GM08714 (cell line): ENCODE measurements around the gene NUTF2.

Experiments
- H3K4me3 ChIP-seq: fragments of 200-500 bp; sonication (Bioruptor generic); 2 replicates; pipeline ENCODE4 v1.5.1; 2014; ENCODE audit warnings: mild to moderate bottlenecking, low read length, inconsistent platforms
- ZNF274 ChIP-seq: IDR thresholded peaks from 2 replicates; pipeline ENCODE4 v1.6.1; 2012; ENCODE audit warnings: mild to moderate bottlenecking, low read depth, low read length

Gene NUTF2

GRCh38 chr16:67881621-67882161 is 35.0 kb downstream of the NUTF2 start:
- no peak overlapping the region for H3K4me3 ChIP-seq
- no peak for TF ChIP-seq ZNF274

GRCh38 chr16:67882374-67883145 is 35.8 kb downstream of the NUTF2 start:
- no peak for TF ChIP-seq ZNF274

GRCh38 chr16:67883146-67883871 is 36.6 kb downstream of the NUTF2 start:
- TF ChIP-seq ZNF274: no peak
- no peak overlapping the region for H3K4me3 ChIP-seq

More at GRCh38 chr16:67882374-67883145, 35.8 kb downstream of the NUTF2 start:
- H3K4me3 ChIP-seq: no peak overlapping the region

DNA sequence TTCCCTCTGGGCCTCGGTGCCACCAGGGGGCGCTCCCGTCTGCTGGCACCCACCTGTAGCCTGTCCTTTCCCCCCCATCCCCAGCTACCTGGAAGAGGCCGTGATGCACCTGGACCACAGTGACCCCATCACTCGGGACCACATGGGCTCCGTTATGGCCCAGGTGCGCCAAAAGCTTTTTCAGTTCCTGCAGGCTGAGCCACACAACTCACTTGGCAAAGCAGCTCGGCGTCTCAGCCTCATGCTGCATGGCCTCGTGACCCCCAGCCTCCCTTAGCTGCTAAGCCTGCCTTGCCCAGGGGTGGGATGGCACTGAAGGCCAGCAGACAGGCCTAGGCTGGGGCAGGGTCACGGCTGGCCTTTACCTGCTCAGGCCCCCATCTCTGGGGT is 37.1 kb downstream of the NUTF2 start:
- no peak for TF ChIP-seq ZNF274
- no peak overlapping the region for H3K4me3 ChIP-seq

DNA sequence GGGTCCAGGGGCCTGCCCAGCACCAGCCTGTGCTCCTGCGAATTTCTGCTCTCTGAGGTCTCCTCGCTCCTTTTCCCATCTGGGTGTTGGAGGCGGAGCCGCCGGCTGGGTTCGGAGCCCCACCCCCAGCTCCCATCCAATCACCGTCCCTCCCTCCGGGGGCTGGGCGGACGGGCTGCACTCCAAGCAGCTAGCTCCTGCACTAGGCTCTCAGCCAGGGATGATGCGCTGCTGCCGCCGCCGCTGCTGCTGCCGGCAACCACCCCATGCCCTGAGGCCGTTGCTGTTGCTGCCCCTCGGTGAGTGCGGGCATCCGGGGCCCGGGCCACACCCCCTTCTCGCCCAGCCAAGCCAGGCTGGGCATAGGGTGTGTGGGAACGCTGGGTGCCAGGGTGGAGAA is 38.0 kb downstream of the NUTF2 start, which contains the start of gene NRN1L:
Gene NRN1L (plus strand): TSS at position 202 of the 400 bp plus-strand sequence. CDS start 19 bp downstream, at position 221.
- no peak for TF ChIP-seq ZNF274
- H3K4me3 ChIP-seq: no peak within 1 kb of the TSS

DNA sequence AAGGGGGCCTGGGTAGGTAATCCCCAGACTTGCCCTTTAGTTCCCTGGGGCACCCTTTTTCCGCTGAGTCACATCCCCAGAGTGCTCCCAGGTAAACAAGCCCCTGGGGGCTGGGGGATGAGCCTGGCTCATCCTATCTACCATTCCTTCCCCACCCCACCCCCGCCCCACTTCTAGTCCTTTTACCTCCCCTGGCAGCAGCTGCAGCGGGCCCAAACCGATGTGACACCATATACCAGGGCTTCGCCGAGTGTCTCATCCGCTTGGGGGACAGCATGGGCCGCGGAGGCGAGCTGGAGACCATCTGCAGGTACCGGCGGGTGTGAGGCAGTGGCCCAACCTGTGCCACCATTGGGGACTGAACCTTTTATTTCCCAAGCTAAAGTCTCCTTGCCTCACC is 38.8 kb downstream of the NUTF2 start:
- no peak for TF ChIP-seq ZNF274
- H3K4me3 ChIP-seq: no peak overlapping the region

- no peak for TF ChIP-seq ZNF274
- no peak overlapping the region for H3K4me3 ChIP-seq
Observed at GRCh38 chr16:67885976-67886375, 39.2 kb downstream of the NUTF2 start.

GRCh38 chr16:67886387-67886786 is 39.7 kb downstream of the NUTF2 start:
- H3K4me3 ChIP-seq: no peak overlapping the region
- TF ChIP-seq ZNF274: no peak

DNA sequence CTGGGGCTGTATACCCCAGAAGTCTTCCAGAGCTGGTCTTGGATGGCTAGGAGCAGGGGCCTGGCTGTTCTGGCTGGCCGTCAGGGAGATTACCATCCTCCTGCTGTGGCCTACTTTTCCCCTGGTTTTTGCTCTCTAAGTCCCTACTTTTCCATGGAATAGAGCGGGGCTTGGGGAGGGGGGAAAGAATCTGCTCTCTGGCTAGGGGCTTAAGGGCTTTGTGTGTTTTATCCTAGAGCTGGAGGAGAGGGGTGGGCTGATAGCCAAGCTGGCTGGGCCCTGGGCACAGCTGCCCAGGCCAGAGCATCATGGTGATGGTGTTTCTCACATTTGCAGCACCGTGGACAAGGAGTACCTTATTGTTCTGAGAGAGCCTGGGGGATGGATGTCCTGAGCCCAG is 41.6 kb downstream of the NUTF2 start:
- no peak for TF ChIP-seq ZNF274
- no peak overlapping the region for H3K4me3 ChIP-seq

- peak overlapping the region; percentile 81; the same call in 1 of the 2 replicates for H3K4me3 ChIP-seq
- TF ChIP-seq ZNF274: no peak
Observed at GRCh38 chr16:67892375-67892774, 45.6 kb downstream of the NUTF2 start.

- H3K4me3 ChIP-seq: peak within 1 kb of the TSS; percentile 92
- no peak for TF ChIP-seq ZNF274
Observed at GRCh38 chr16:67892899-67893742, 46.4 kb downstream of the NUTF2 start, which contains the start of gene PSKH1. Gene PSKH1 (plus strand): TSS chr16:67893254. CDS start chr16:67908750, 15,496 bp downstream.

GRCh38 chr16:67893743-67894399 is 47.1 kb downstream of the NUTF2 start:
- no peak for TF ChIP-seq ZNF274
- peak overlapping the region; percentile 92 for H3K4me3 ChIP-seq

DNA sequence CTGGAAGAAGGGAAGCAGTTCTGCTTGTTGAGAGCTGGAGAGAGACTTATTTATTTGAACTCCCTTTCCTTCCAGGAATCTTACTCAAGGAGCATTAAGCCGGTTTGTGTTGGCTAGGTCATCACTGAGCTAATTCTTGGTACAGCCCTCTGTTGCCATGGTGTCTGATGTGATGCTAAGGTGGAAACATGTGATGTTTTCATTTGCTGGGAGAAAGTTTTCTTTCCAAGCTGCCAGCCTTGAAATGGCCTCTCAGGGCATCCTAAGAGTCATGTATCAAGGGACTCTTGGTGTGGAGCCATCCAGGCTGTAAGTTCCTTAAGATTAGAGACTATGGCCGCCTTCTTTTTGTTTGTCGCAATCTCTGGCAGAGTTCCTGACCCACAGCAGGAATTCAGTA is 50.5 kb downstream of the NUTF2 start:
- H3K4me3 ChIP-seq: no peak overlapping the region
- no peak for TF ChIP-seq ZNF274
